GM21529 (cell line): ENCODE measurements around the gene ANKRD44.

ENCODE experiments used
- ATAC-seq: cut with Tn5 transposase; IDR thresholded peaks from one replicate; pipeline ENCODE4 v1.9.1; 2021; ENCODE audit not compliant: unreplicated experiment

The ANKRD44 gene

GRCh38 chr2:197189426-197190099, 121.0 kb downstream of the ANKRD44 start:
- no peak for ATAC-seq

GRCh38 chr2:197185676-197186075, 124.9 kb downstream of the ANKRD44 start:
- no peak for ATAC-seq

GRCh38 chr2:197184959-197185586, 125.5 kb downstream of the ANKRD44 start:
- ATAC-seq = no peak

- no peak for ATAC-seq
Observed at GRCh38 chr2:197183355-197183754, 127.2 kb downstream of the ANKRD44 start.

- no peak for ATAC-seq
Observed at GRCh38 chr2:197182668-197183067, 127.9 kb downstream of the ANKRD44 start.

GRCh38 chr2:197181491-197181890, 129.1 kb downstream of the ANKRD44 start:
- ATAC-seq = no peak

GRCh38 chr2:197179744-197180498, 130.7 kb downstream of the ANKRD44 start:
- no peak for ATAC-seq

- ATAC-seq = no peak
Observed at GRCh38 chr2:197176522-197176921, 134.1 kb downstream of the ANKRD44 start.

- ATAC-seq = no peak
Observed at GRCh38 chr2:197174539-197175094, 136.0 kb downstream of the ANKRD44 start.

- no peak for ATAC-seq
Observed at GRCh38 chr2:197171582-197171981, 139.0 kb downstream of the ANKRD44 start.

GRCh38 chr2:197170208-197170607, 140.4 kb downstream of the ANKRD44 start:
- ATAC-seq = no peak

- peak; percentile 78 for ATAC-seq
Observed at GRCh38 chr2:197168705-197169104, 141.9 kb downstream of the ANKRD44 start.

GRCh38 chr2:197167608-197168314, 142.8 kb downstream of the ANKRD44 start:
- no peak for ATAC-seq

- ATAC-seq = no peak
Observed at GRCh38 chr2:197165020-197165419, 145.6 kb downstream of the ANKRD44 start.

GRCh38 chr2:197164141-197164754, 146.3 kb downstream of the ANKRD44 start:
- ATAC-seq = no peak

- no peak for ATAC-seq
Observed at GRCh38 chr2:197163712-197164140, 146.9 kb downstream of the ANKRD44 start.

GRCh38 chr2:197161774-197162173, 148.8 kb downstream of the ANKRD44 start:
- ATAC-seq = no peak

- ATAC-seq = peak; percentile 55
Observed at GRCh38 chr2:197159661-197160211, 150.8 kb downstream of the ANKRD44 start.

- no peak for ATAC-seq
Observed at GRCh38 chr2:197158591-197159550, 151.7 kb downstream of the ANKRD44 start.
